ENCODE results near the gene MYL12B.
"Not testable (repeated sequence)": the region's sequence is repeated elsewhere in the genome, so short reads cannot be mapped to it uniquely, and the experiment has no call there.

Gene MYL12B

DNA sequence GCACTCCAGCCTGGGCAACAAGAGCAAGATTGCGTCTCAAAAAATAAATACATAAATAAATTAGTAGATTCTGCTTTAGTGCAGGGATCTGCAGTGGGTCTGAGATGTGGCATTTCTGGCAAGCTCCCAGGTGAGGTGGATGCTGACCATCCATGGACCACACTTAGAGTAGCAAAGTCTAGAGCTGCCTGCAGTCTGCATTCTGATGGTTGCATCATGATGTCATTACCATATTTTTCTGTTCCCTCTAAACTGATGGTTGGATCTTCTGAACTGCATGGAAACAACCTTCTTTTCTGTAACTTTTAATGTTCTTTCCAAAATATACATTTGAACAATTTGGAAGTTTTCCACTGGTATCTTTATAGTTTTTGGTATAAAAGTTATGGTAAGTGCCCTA, 42.9 kb downstream of the MYL12B start:
- no peak for DNase-seq

DNA sequence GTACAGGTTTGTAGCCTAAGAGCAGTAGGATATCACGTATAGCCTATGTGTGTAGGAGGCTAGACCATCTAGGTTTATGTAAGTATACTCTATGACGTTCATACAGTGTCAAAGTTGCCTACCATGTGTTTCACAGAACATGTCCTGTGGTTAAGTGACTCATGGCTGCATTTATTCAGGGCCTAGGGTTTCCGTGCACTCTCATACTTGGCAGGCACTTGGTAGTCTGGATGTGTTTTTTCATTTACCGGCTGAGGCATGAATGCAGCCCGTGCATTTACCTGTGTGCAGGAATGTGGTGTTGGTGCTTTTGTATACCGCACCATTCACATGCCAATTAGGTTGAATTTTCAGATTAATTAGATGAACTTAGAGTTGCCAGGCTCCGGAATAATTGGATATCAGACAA, 43.4 kb downstream of the MYL12B start:
- no peak for DNase-seq

DNA sequence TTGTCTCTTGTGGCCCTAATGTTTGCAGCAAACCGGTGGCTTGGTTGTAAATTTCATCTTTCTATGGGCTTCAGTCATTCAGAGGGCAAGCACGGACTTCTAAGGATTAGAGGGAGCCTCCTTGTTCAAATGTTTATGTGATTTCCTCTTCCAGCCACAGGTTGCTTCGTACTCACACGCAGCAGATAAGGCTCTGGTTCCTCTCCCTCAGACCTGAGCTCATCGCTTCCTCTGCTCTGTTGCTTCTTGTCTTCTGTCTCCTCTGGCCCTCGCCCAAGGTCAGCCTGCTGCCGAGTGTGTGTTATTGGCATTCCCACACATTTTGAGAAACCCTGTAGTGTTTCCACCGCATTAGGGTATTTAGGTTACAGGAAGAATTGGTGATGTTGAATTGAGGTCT, 44.0 kb downstream of the MYL12B start:
- peak in 1 of 14 donors; percentile 56 for DNase-seq

- no peak for DNase-seq
Observed at GRCh38 chr18:3306391-3306790, 44.5 kb downstream of the MYL12B start.

- DNase-seq, result no peak
Observed at GRCh38 chr18:3313685-3314084, 51.8 kb downstream of the MYL12B start.

- DNase-seq, result not testable (repeated sequence)
Observed at GRCh38 chr18:3315344-3315743, 53.4 kb downstream of the MYL12B start.

GRCh38 chr18:3319399-3319798, 57.5 kb downstream of the MYL12B start:
- no peak for DNase-seq

GRCh38 chr18:3319894-3320454, 58.0 kb downstream of the MYL12B start:
- no peak for DNase-seq

- DNase-seq, result no peak
Observed at GRCh38 chr18:3321133-3321812, 59.3 kb downstream of the MYL12B start.

- DNase-seq, result no peak
Observed at GRCh38 chr18:3323900-3324299, 62.0 kb downstream of the MYL12B start.
